MCF 10A (cell line): Measurements from ENCODE around the gene LIMS4. TPM values are rescaled to one million over a fixed set of nuclear protein-coding genes. Genes with fewer than 3 reads are reported as not detected.
"Not testable (repeated sequence)": the region's sequence is repeated elsewhere in the genome, so short reads cannot be mapped to it uniquely, and the experiment has no call there.

Source experiments
- Bru-seq: library from RNA; stranded (reverse); fragments of 400-500 nt; gene quantifications from one replicate; lab custom pipeline; 2021; lab: Mats Ljungman, UMichigan
- BruChase-seq, 2 experiments: library from RNA; stranded (reverse); fragments of 400-500 nt; gene quantifications; one replicate each; lab custom pipeline; 2021; lab: Mats Ljungman, UMichigan
- BruUV-seq: library from RNA; stranded (reverse); fragments of 400-500 nt; replicated peaks from 2 replicates; lab custom pipeline; 2021; lab: Mats Ljungman, UMichigan
- CTCF ChIA-PET: fragments of 300-600 bp; sonication (Branson Sonifier 250); formaldehyde crosslinking; extraction: SDS; loops from one replicate; lab custom pipeline; 2021; ENCODE audit warnings: antibody characterized with exemption, inconsistent platforms; lab: Yijun Ruan, JAX
- POLR2A ChIA-PET: fragments of 300-600, 350-650 bp; sonication (Branson Sonifier 250); formaldehyde crosslinking; extraction: SDS; loops from one replicate; lab custom pipeline; 2020; ENCODE audit warnings: antibody characterized with exemption, inconsistent platforms; lab: Yijun Ruan, JAX
- DNase-seq: peaks from one replicate; pipeline ENCODE4 v3.0.0-alpha.2; 2018; ENCODE audit not compliant: unreplicated experiment
- H3K27ac Mint-ChIP-seq: one replicate; pipeline ENCODE4 v1.8.0; 2022; ENCODE audit warnings: mild to moderate bottlenecking, low read depth, mixed read lengths; ENCODE audit not compliant: unreplicated experiment
- H3K27me3 Mint-ChIP-seq: one replicate; pipeline ENCODE4 v1.8.0; 2022; ENCODE audit warnings: mixed read lengths; ENCODE audit not compliant: insufficient read depth, unreplicated experiment
- H3K36me3 Mint-ChIP-seq: one replicate; pipeline ENCODE4 v1.8.0; 2022; ENCODE audit warnings: mild to moderate bottlenecking, moderate library complexity, mixed read lengths; ENCODE audit not compliant: insufficient read depth, unreplicated experiment
- H3K4me1 Mint-ChIP-seq: one replicate; pipeline ENCODE4 v1.8.0; 2022; ENCODE audit warnings: mixed read lengths; ENCODE audit not compliant: insufficient read depth, unreplicated experiment
- H3K4me3 Mint-ChIP-seq: one replicate; pipeline ENCODE4 v1.8.0; 2022; ENCODE audit warnings: mild to moderate bottlenecking, moderate library complexity, mixed read lengths; ENCODE audit not compliant: unreplicated experiment
- H3K9me3 Mint-ChIP-seq: one replicate; pipeline ENCODE4 v1.8.0; 2022; ENCODE audit warnings: mixed read lengths; ENCODE audit not compliant: unreplicated experiment
- intact Hi-C: fragments of 100-400 bp; cut with micrococcal nuclease; formaldehyde crosslinking; loops from 2 replicates; pipeline ENCODE4 v1.14.1; 2022
- long read RNA-seq: library from polyadenylated mRNA; stranded (forward); transcript quantifications from one replicate; pipeline ENCODE4 v2.0.0, GENCODE V29; 2022
- total RNA-seq: library from RNA; stranded (reverse); gene quantifications from 2 replicates; pipeline ENCODE4 v1.2.3, GENCODE V29; 2022

Gene LIMS4
- total RNA-seq (1.5 and 1.7 TPM in 2 replicates), Bru-seq, nascent RNA (not detected), BruChase-seq, experiment 1, labeled RNA remaining after a 6-hour chase (not detected), BruChase-seq, experiment 2, labeled RNA remaining after a 2-hour chase (not detected)
- long read RNA-seq: 0 reads

- CTCF ChIA-PET, H3K36me3 Mint-ChIP-seq, H3K4me3 Mint-ChIP-seq, DNase-seq, H3K4me1 Mint-ChIP-seq, intact Hi-C loops, H3K27ac Mint-ChIP-seq, BruUV-seq, H3K9me3 Mint-ChIP-seq, POLR2A ChIA-PET, H3K27me3 Mint-ChIP-seq: not testable (repeated sequence)
These were observed at the start of gene LIMS4 for GRCh38 chr2:110472171-110473058. Gene LIMS4 (minus strand): TSS chr2:110472816. CDS start chr2:110472778, 38 bp downstream.

GRCh38 chr2:110499755-110500377, 27.2 kb upstream of the LIMS4 start:
- DNase-seq, intact Hi-C loops, H3K4me1 Mint-ChIP-seq, H3K36me3 Mint-ChIP-seq, H3K27me3 Mint-ChIP-seq, H3K4me3 Mint-ChIP-seq, CTCF ChIA-PET, H3K27ac Mint-ChIP-seq, H3K9me3 Mint-ChIP-seq, BruUV-seq, POLR2A ChIA-PET: not testable (repeated sequence)

GRCh38 chr2:110496027-110496426, 23.4 kb upstream of the LIMS4 start:
- H3K36me3 Mint-ChIP-seq, H3K4me3 Mint-ChIP-seq: not testable (repeated sequence)

GRCh38 chr2:110494488-110494887, 21.9 kb upstream of the LIMS4 start:
- CTCF ChIA-PET: not testable (repeated sequence)

More at GRCh38 chr2:110496027-110496426, 23.4 kb upstream of the LIMS4 start:
- BruUV-seq, H3K27ac Mint-ChIP-seq, CTCF ChIA-PET, H3K9me3 Mint-ChIP-seq, intact Hi-C loops, POLR2A ChIA-PET, H3K4me1 Mint-ChIP-seq, H3K27me3 Mint-ChIP-seq, DNase-seq: not testable (repeated sequence)

GRCh38 chr2:110488991-110489390, 16.4 kb upstream of the LIMS4 start:
- BruUV-seq, H3K9me3 Mint-ChIP-seq, H3K27me3 Mint-ChIP-seq, H3K27ac Mint-ChIP-seq, POLR2A ChIA-PET, H3K36me3 Mint-ChIP-seq, CTCF ChIA-PET, intact Hi-C loops, H3K4me3 Mint-ChIP-seq, H3K4me1 Mint-ChIP-seq, DNase-seq: not testable (repeated sequence)

More at GRCh38 chr2:110494488-110494887, 21.9 kb upstream of the LIMS4 start:
- H3K9me3 Mint-ChIP-seq, POLR2A ChIA-PET, H3K36me3 Mint-ChIP-seq, H3K27ac Mint-ChIP-seq, intact Hi-C loops, H3K4me3 Mint-ChIP-seq, H3K4me1 Mint-ChIP-seq, DNase-seq, H3K27me3 Mint-ChIP-seq, BruUV-seq: not testable (repeated sequence)

GRCh38 chr2:110482697-110483096, 10.1 kb upstream of the LIMS4 start:
- POLR2A ChIA-PET, intact Hi-C loops, H3K27me3 Mint-ChIP-seq, H3K4me1 Mint-ChIP-seq, H3K27ac Mint-ChIP-seq, DNase-seq, CTCF ChIA-PET, H3K9me3 Mint-ChIP-seq, H3K36me3 Mint-ChIP-seq, BruUV-seq, H3K4me3 Mint-ChIP-seq: not testable (repeated sequence)

GRCh38 chr2:110481200-110481599, 8.6 kb upstream of the LIMS4 start:
- intact Hi-C loops, H3K27me3 Mint-ChIP-seq, H3K4me1 Mint-ChIP-seq, DNase-seq, POLR2A ChIA-PET, H3K4me3 Mint-ChIP-seq, BruUV-seq, CTCF ChIA-PET, H3K9me3 Mint-ChIP-seq, H3K27ac Mint-ChIP-seq, H3K36me3 Mint-ChIP-seq: not testable (repeated sequence)

- H3K4me1 Mint-ChIP-seq, DNase-seq, intact Hi-C loops, BruUV-seq, H3K36me3 Mint-ChIP-seq, H3K27me3 Mint-ChIP-seq, CTCF ChIA-PET, H3K27ac Mint-ChIP-seq, H3K9me3 Mint-ChIP-seq, POLR2A ChIA-PET, H3K4me3 Mint-ChIP-seq: not testable (repeated sequence)
These were observed 7.5 kb upstream of the LIMS4 start for GRCh38 chr2:110480084-110480483.

GRCh38 chr2:110477370-110477769, 4.8 kb upstream of the LIMS4 start:
- H3K9me3 Mint-ChIP-seq, H3K36me3 Mint-ChIP-seq, POLR2A ChIA-PET, DNase-seq, H3K27me3 Mint-ChIP-seq, BruUV-seq, H3K4me3 Mint-ChIP-seq, intact Hi-C loops, H3K4me1 Mint-ChIP-seq, CTCF ChIA-PET, H3K27ac Mint-ChIP-seq: not testable (repeated sequence)
